ENCODE results near the gene MYMX.

The MYMX gene

DNA sequence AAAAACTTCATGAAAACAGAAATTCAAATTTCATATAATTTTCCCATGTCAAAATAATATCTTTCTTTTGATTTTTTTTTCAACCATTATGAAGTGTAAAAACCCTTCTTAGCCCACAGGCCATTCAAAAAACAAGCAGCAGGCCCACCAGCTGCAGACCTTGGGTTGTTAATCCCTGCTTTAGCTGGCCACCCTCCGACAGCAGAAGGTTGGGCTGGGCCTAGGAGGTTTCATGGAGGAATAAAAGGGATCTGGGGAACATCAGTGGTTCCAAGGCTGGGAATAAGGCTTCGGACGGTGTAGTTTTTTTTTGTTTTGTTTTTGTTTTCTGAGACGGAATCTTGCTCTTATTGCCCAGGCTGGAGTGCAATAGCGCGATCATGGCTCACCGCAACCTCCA is 26.6 kb downstream of the MYMX start:
- H3K4me3 ChIP-seq (replicated peaks; ENCODE audit: low read depth, low read length) = no peak overlapping the region
- no peak for DNase-seq (ENCODE audit: extremely low read depth, low read depth)
- TF ChIP-seq, protein P1, sequence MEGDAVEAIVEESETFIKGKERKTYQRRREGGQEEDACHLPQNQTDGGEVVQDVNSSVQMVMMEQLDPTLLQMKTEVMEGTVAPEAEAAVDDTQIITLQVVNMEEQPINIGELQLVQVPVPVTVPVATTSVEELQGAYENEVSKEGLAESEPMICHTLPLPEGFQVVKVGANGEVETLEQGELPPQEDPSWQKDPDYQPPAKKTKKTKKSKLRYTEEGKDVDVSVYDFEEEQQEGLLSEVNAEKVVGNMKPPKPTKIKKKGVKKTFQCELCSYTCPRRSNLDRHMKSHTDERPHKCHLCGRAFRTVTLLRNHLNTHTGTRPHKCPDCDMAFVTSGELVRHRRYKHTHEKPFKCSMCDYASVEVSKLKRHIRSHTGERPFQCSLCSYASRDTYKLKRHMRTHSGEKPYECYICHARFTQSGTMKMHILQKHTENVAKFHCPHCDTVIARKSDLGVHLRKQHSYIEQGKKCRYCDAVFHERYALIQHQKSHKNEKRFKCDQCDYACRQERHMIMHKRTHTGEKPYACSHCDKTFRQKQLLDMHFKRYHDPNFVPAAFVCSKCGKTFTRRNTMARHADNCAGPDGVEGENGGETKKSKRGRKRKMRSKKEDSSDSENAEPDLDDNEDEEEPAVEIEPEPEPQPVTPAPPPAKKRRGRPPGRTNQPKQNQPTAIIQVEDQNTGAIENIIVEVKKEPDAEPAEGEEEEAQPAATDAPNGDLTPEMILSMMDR (IDR thresholded peaks at IDR 0.05; ENCODE audit: low read depth, low read length, missing control alignments) = no peak

DNA sequence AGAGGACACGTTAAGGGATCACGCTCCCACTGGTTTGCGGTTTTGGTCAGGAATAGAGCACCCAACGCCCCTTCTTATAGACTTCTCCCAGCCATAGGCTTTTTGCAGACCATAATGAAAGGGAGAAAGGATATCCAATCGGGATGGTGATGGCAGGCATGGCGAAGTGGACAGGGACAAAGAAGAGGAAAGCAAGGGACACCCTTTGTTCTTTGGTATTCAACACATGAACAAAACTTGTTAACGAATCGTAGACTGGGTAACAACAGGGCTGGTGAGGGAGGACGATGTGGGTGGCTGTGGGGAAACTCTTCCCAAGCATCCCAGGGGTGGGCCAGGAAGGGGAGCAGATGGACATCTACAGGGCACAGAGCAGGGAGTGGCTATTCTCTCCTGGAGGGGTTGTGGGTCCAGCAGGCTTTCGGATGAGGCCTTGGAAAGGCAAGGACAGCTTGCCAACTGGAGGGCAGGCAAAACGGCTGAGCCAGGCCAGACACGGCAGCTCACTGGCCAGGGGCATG is 28.7 kb downstream of the MYMX start:
- H3K4me3 ChIP-seq (replicated peaks; ENCODE audit: low read depth, low read length) = peak overlapping the region; percentile 98
- TF ChIP-seq, protein P1 (IDR thresholded peaks at IDR 0.05; ENCODE audit: low read depth, low read length, missing control alignments) = no peak
- DNase-seq (ENCODE audit: extremely low read depth, low read depth) = no peak

DNA sequence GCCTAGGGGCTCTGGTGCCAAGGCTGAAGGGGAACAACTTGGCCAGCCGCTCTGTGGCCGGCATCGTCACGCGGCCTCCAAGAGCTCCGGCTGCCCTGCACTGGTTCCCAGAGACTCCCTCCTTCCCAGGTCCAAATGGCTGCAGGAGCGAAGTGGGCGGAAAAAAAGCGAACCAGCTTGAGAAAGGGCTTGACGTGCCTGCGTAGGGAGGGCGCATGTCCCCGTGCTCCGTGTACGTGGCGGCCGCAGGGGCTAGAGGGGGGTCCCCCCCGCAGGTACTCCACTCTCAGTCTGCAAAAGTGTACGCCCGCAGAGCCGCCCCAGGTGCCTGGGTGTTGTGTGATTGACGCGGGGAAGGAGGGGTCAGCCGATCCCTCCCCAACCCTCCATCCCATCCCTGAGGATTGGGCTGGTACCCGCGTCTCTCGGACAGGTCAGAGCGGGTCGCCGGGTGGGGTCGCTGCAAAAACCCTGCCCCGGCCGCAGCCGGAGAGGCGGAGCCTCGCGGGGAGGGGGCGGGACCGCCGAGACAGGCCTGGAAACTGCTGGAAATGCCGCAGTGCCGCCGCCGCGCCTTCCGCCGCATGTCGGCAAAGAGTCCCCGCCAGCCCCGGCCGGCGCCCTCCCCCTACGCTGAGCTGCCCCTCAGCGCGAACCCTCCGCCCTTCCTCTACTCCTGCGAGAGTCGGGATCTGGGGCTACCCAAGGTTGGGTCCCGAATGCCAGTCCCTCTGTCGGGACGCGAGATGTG is 29.4 kb downstream of the MYMX start:
- H3K4me3 ChIP-seq (replicated peaks; ENCODE audit: low read depth, low read length) = peak overlapping the region; percentile 98
- DNase-seq (ENCODE audit: extremely low read depth, low read depth) = no peak
- TF ChIP-seq, protein P1 (IDR thresholded peaks at IDR 0.05; ENCODE audit: low read depth, low read length, missing control alignments) = peak; percentile 18

DNA sequence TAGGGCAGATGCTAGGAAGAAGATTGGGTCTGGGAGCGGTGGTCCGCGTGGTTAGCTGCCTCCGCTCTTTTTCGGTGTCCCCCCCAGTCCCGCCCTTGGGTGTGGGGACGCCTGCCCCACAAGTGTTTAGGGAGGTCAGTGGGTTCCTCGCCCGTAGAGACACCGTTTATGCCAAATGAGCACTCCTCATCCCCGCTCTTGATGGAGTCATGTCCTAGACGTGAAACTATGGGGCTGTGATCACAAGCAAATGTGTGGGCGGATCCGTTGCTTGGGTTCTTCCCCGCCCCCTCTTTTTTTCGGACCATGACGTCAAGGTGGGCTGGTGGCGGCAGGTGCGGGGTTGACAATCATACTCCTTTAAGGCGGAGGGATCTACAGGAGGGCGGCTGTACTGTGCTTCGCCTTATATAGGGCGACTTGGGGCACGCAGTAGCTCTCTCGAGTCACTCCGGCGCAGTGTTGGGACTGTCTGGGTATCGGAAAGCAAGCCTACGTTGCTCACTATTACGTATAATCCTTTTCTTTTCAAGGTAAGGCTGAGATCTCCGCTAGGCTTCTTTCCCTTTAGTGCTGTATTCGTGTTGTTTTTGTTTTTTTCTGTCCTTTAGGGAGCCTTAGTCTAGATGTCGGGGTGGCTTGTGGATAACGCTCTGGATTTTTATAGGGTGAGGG is 30.1 kb downstream of the MYMX start, which contains the start of gene HSP90AB1:
HSP90AB1 (plus strand) TSS at position 439 of the 675 bp plus-strand sequence. CDS start 1,529 bp downstream, outside the sequence.
- TF ChIP-seq, protein P1 (IDR thresholded peaks at IDR 0.05; ENCODE audit: low read depth, low read length, missing control alignments) = no peak
- H3K4me3 ChIP-seq (replicated peaks; ENCODE audit: low read depth, low read length) = peak within 1 kb of the TSS; percentile 98
- DNase-seq (ENCODE audit: extremely low read depth, low read depth) = peak; percentile 94

DNA sequence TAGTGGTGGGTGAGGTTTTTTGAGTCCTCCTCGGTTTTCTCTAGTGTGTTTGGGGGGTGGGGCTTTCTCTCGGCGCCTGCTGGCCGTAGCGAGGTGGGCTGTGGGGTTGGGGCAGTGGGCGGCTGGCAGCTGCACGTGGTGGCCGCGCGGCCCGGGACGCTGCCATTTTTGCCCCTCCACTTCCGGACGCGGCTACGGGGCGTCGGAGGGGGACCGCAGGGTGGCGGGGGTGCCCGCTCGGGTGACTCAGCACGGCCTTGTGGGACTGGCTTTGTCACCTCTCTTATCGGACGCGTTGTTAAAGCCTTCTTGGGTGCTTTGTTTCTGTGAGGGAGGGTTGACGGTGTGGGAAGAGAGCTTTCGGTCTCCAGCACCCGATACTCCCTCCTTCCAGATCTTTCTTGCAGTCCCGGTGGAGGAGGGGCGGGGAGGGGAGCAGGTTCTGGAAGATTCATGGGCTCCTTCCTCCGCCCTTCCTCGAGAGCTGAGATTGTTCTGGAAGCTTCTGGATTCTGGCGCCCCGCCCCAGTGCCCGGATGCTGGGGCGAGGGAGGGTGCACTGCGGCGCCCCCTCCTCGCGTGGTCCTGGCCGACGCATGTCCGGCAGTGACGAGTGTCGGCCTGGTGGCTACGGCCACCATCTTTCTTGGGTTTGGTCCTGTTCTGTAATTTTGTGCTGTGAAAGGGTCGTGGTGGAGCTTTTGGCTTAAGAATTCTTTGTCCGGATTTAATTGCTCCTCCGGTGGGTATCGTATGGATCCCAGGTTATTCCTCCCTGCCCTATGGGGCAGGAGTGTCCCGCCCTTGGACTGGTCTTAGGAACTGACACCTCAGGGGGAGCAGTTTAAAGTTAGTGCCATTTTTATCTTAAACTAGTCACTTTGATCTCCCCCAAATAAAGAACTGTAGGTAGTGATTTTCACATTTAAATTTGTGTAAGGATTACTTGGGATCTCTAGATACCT is 30.9 kb downstream of the MYMX start:
- peak overlapping the region; percentile 98 for H3K4me3 ChIP-seq (replicated peaks; ENCODE audit: low read depth, low read length)
- no peak for DNase-seq (ENCODE audit: extremely low read depth, low read depth)

More for the DNA sequence above, 30.9 kb downstream of the MYMX start:
- TF ChIP-seq, protein P1 (IDR thresholded peaks at IDR 0.05; ENCODE audit: low read depth, low read length, missing control alignments) = no peak
